Liver (tissue), 9 donors: ENCODE measurements around the gene KCNQ5. TPM values are rescaled to one million over a fixed set of nuclear protein-coding genes. Genes with fewer than 3 reads are reported as not detected.

Experiments used
- DNase-seq: peaks from one replicate; pipeline ENCODE4 v3.0.0-alpha.2; 2017; ENCODE audit warnings: low spot score
- H3K27ac ChIP-seq, 2 donors: one replicate each; pipeline ENCODE4 v1.7.0; 2013; ENCODE audit warnings: inconsistent platforms in 2 of 2, low read length in 2 of 2, control low read depth in 1 of 2, low read depth in 1 of 2, mild to moderate bottlenecking in 1 of 2
- H3K27me3 ChIP-seq, 4 donors: one replicate each; pipeline versions ENCODE4 v1.6.1 to v1.7.0; 2013; ENCODE audit warnings: low read length in 3 of 4, inconsistent platforms in 1 of 4, mild to moderate bottlenecking in 1 of 4, moderate library complexity in 1 of 4; ENCODE audit not compliant: control insufficient read depth in 4 of 4, insufficient read depth in 4 of 4
- H3K36me3 ChIP-seq, 4 donors: one replicate each; pipeline versions ENCODE4 v1.6.1 to v1.7.0; 2013; ENCODE audit warnings: low read length in 3 of 4, mild to moderate bottlenecking in 3 of 4, low read depth in 1 of 4, moderate library complexity in 1 of 4; ENCODE audit not compliant: control insufficient read depth in 4 of 4, insufficient read depth in 3 of 4
- H3K4me1 ChIP-seq, 4 donors: one replicate each; pipeline versions ENCODE4 v1.6.1 to v1.7.0; 2013; ENCODE audit warnings: low read length in 3 of 4, mild to moderate bottlenecking in 3 of 4, moderate library complexity in 1 of 4; ENCODE audit not compliant: control insufficient read depth in 4 of 4, insufficient read depth in 4 of 4
- H3K4me3 ChIP-seq, 3 donors: one replicate each; pipeline versions ENCODE4 v1.6.1 to v1.7.0; 2013; ENCODE audit warnings: low read length in 3 of 3, control low read depth in 1 of 3, low read depth in 1 of 3, mild to moderate bottlenecking in 1 of 3
- H3K9ac ChIP-seq, 2 donors: one replicate each; pipeline ENCODE4 v1.7.0; 2013; ENCODE audit warnings: low read length in 2 of 2, mild to moderate bottlenecking in 2 of 2, moderate library complexity in 2 of 2, control low read depth in 1 of 2, low read depth in 1 of 2
- H3K9me3 ChIP-seq, 4 donors: one replicate each; pipeline versions ENCODE4 v1.6.1 to v1.7.0; 2013; ENCODE audit warnings: low read length in 3 of 4; ENCODE audit not compliant: control insufficient read depth in 4 of 4
- EGR1 ChIP-seq, 2 donors: IDR thresholded peaks; 2 replicates each; pipeline ENCODE4 v1.6.1; 2016 to 2018; ENCODE audit warnings: antibody characterized with exemption in 2 of 2, low read depth in 2 of 2
- FOXA1 ChIP-seq: IDR thresholded peaks from 2 replicates; pipeline ENCODE4 v1.6.1; 2016; ENCODE audit warnings: antibody characterized with exemption
- FOXA2 ChIP-seq: IDR thresholded peaks from 2 replicates; pipeline ENCODE4 v1.6.1; 2016; ENCODE audit warnings: antibody characterized with exemption
- GABPA ChIP-seq, 2 donors: IDR thresholded peaks in 1 of 2; conservative IDR thresholded peaks in 1 of 2; 2 replicates each; pipeline ENCODE4 v1.6.1; 2016; ENCODE audit warnings: antibody characterized with exemption in 2 of 2, mild to moderate bottlenecking in 1 of 2, moderate library complexity in 1 of 2
- HNF4A ChIP-seq, 2 donors: conservative IDR thresholded peaks; 2 replicates each; pipeline ENCODE4 v1.6.1; 2016; ENCODE audit warnings: antibody characterized with exemption in 2 of 2, mild to moderate bottlenecking in 2 of 2
- HNF4G ChIP-seq: IDR thresholded peaks from 2 replicates; pipeline ENCODE4 v1.6.1; 2016; ENCODE audit warnings: antibody characterized with exemption
- JUND ChIP-seq, 2 donors: IDR thresholded peaks; 2 replicates each; pipeline ENCODE4 v1.6.1; 2016; ENCODE audit warnings: antibody characterized with exemption in 2 of 2
- NR2F2 ChIP-seq: IDR thresholded peaks from 2 replicates; pipeline ENCODE4 v1.6.1; 2016; ENCODE audit warnings: antibody characterized with exemption
- RAD21 ChIP-seq, 2 donors: IDR thresholded peaks; 2 replicates each; pipeline ENCODE4 v1.6.1; 2016; ENCODE audit warnings: antibody characterized with exemption in 2 of 2, mild to moderate bottlenecking in 2 of 2
- RXRA ChIP-seq, 2 donors: IDR thresholded peaks; 2 replicates each; pipeline ENCODE4 v1.6.1; 2017 to 2018; ENCODE audit warnings: antibody characterized with exemption in 2 of 2, mild to moderate bottlenecking in 1 of 2
- SP1 ChIP-seq: IDR thresholded peaks from 2 replicates; pipeline ENCODE4 v1.6.1; 2018; ENCODE audit warnings: antibody characterized with exemption, mild to moderate bottlenecking
- TAF1 ChIP-seq: conservative IDR thresholded peaks from 2 replicates; pipeline ENCODE4 v1.6.1; 2016; ENCODE audit warnings: antibody characterized with exemption, mild to moderate bottlenecking
- YY1 ChIP-seq: IDR thresholded peaks from 2 replicates; pipeline ENCODE4 v1.6.1; 2016; ENCODE audit warnings: antibody characterized with exemption, mild to moderate bottlenecking
- WGBS: extraction: QIAGEN DNeasy Blood & Tissue Kit; methylation state at CpG from one replicate; pipeline ENCODE4 v1.1.7; 2013; 5-methylcytosine and 5-hydroxymethylcytosine counted together
- polyA plus RNA-seq, 2 donors: library from polyadenylated mRNA; stranded (reverse) in 1 of 2; unstranded in 1 of 2; fragments of 200-250 nt in 1 of 2; fragments of >200 nt in 1 of 2; fragmentation: Nextera tagmentation in 1 of 2; extraction: Ambion mirVana in 1 of 2; gene quantifications; one replicate each; pipeline versions ENCODE4 v1.2.1 to v1.2.3, GENCODE V29; 2013 to 2015
- total RNA-seq, 2 donors: library from RNA; depleted of rRNA; stranded (reverse); fragments of >200 nt; gene quantifications; one replicate each; pipeline ENCODE4 v1.2.3, GENCODE V29; 2014
- TF ChIP-seq, protein P1 (sequence below): fragments of 150-350 bp; IDR thresholded peaks from 2 replicates; pipeline ENCODE4 v1.5.1; 2017; ENCODE audit warnings: improper control_type of control experiment, low read depth, low read length; ENCODE audit not compliant: missing input control
- TF ChIP-seq, protein P2 (sequence below): IDR thresholded peaks from 2 replicates; pipeline ENCODE4 v1.6.1; 2016; ENCODE audit warnings: antibody characterized with exemption
- TF ChIP-seq, protein P3 (sequence below): IDR thresholded peaks from 2 replicates; pipeline ENCODE4 v1.6.1; 2016; ENCODE audit warnings: antibody characterized with exemption
- TF ChIP-seq, protein P4 (sequence below): IDR thresholded peaks from 2 replicates; pipeline ENCODE4 v1.6.1; 2016; ENCODE audit warnings: antibody characterized with exemption, mild to moderate bottlenecking
- TF ChIP-seq, protein P5 (sequence below): IDR thresholded peaks from 2 replicates; pipeline ENCODE4 v1.6.1; 2016; ENCODE audit warnings: antibody characterized with exemption
- donor health status: healthy.
- donor health status: healthy.
- donor health status: healthy.
- donor health status: healthy.
- donor health status: healthy.

The KCNQ5 gene
- total and polyA plus RNA-seq, 4 donors = 0.02 to 1.1 (median 0.15) TPM

DNA sequence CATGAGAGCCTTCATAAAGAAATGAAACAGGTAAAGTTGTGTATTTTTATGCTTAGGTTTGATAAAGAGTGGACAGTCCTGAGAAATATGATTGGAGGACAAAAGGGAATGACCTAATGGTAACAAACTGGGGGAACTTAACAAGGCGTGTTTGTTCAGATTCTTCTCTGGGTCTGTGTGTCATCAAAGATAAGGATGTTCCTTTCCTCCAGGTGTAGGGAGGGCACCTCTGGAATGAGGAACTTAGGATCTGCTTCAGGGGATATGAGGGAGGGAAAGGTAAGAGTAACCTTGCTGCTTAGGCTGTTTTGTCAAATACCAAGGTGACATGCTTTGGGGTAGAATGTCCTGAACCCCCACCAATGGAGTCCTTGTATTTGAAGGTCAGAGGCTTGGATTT is 291.9 kb downstream of the KCNQ5 start:
- no peaks in the 10 kb centered on the region for H3K4me1 ChIP-seq
- H3K27ac ChIP-seq = no peak overlapping the region
- no peak overlapping the region for H3K4me3 ChIP-seq
- TF ChIP-seq FOXA1 = no peak
- no peak for TF ChIP-seq RXRA (IDR thresholded peaks at IDR 0.05)
- TF ChIP-seq, protein P1, sequence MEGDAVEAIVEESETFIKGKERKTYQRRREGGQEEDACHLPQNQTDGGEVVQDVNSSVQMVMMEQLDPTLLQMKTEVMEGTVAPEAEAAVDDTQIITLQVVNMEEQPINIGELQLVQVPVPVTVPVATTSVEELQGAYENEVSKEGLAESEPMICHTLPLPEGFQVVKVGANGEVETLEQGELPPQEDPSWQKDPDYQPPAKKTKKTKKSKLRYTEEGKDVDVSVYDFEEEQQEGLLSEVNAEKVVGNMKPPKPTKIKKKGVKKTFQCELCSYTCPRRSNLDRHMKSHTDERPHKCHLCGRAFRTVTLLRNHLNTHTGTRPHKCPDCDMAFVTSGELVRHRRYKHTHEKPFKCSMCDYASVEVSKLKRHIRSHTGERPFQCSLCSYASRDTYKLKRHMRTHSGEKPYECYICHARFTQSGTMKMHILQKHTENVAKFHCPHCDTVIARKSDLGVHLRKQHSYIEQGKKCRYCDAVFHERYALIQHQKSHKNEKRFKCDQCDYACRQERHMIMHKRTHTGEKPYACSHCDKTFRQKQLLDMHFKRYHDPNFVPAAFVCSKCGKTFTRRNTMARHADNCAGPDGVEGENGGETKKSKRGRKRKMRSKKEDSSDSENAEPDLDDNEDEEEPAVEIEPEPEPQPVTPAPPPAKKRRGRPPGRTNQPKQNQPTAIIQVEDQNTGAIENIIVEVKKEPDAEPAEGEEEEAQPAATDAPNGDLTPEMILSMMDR = no peak
- TF ChIP-seq, protein P2, sequence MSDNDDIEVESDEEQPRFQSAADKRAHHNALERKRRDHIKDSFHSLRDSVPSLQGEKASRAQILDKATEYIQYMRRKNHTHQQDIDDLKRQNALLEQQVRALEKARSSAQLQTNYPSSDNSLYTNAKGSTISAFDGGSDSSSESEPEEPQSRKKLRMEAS = no peak
- no peak for TF ChIP-seq JUND (IDR thresholded peaks at IDR 0.05)
- TF ChIP-seq, protein P3, sequence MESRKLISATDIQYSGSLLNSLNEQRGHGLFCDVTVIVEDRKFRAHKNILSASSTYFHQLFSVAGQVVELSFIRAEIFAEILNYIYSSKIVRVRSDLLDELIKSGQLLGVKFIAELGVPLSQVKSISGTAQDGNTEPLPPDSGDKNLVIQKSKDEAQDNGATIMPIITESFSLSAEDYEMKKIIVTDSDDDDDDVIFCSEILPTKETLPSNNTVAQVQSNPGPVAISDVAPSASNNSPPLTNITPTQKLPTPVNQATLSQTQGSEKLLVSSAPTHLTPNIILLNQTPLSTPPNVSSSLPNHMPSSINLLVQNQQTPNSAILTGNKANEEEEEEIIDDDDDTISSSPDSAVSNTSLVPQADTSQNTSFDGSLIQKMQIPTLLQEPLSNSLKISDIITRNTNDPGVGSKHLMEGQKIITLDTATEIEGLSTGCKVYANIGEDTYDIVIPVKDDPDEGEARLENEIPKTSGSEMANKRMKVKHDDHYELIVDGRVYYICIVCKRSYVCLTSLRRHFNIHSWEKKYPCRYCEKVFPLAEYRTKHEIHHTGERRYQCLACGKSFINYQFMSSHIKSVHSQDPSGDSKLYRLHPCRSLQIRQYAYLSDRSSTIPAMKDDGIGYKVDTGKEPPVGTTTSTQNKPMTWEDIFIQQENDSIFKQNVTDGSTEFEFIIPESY = no peak
- TF ChIP-seq EGR1 (IDR thresholded peaks at IDR 0.05; ENCODE audit: low read depth in 2 of 2) = no peak
- no peak for TF ChIP-seq SP1
- TF ChIP-seq YY1 = no peak
- no peak for TF ChIP-seq HNF4A (conservative IDR thresholded peaks at IDR 0.05)
- TF ChIP-seq, protein P4, sequence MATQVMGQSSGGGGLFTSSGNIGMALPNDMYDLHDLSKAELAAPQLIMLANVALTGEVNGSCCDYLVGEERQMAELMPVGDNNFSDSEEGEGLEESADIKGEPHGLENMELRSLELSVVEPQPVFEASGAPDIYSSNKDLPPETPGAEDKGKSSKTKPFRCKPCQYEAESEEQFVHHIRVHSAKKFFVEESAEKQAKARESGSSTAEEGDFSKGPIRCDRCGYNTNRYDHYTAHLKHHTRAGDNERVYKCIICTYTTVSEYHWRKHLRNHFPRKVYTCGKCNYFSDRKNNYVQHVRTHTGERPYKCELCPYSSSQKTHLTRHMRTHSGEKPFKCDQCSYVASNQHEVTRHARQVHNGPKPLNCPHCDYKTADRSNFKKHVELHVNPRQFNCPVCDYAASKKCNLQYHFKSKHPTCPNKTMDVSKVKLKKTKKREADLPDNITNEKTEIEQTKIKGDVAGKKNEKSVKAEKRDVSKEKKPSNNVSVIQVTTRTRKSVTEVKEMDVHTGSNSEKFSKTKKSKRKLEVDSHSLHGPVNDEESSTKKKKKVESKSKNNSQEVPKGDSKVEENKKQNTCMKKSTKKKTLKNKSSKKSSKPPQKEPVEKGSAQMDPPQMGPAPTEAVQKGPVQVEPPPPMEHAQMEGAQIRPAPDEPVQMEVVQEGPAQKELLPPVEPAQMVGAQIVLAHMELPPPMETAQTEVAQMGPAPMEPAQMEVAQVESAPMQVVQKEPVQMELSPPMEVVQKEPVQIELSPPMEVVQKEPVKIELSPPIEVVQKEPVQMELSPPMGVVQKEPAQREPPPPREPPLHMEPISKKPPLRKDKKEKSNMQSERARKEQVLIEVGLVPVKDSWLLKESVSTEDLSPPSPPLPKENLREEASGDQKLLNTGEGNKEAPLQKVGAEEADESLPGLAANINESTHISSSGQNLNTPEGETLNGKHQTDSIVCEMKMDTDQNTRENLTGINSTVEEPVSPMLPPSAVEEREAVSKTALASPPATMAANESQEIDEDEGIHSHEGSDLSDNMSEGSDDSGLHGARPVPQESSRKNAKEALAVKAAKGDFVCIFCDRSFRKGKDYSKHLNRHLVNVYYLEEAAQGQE = no peak
- TF ChIP-seq GABPA (IDR thresholded peaks at IDR 0.05 in 1 of 2, conservative IDR thresholded peaks at IDR 0.05 in 1 of 2) = no peak
- no peak for TF ChIP-seq TAF1
- no peak for TF ChIP-seq RAD21 (IDR thresholded peaks at IDR 0.05)
- TF ChIP-seq, protein P5, sequence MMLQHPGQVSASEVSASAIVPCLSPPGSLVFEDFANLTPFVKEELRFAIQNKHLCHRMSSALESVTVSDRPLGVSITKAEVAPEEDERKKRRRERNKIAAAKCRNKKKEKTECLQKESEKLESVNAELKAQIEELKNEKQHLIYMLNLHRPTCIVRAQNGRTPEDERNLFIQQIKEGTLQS = no peak
- TF ChIP-seq FOXA2 = no peak
- TF ChIP-seq HNF4G = no peak
- no peak for TF ChIP-seq NR2F2
- no peak for DNase-seq
- WGBS = 48% methylated on average over 1 of the region's 1 CpG
- H3K27me3 ChIP-seq = no peaks in the 10 kb centered on the region
- no peak overlapping the region for H3K9ac ChIP-seq
- no peaks in the 10 kb centered on the region for H3K9me3 ChIP-seq
- H3K36me3 ChIP-seq = no peaks in the 10 kb centered on the region
